PC-3 (cell line): Measurements from ENCODE around the gene BFAR.

Experiments used
- CTCF ChIP-seq: fragments of 300-600 bp; sonication (generic); conservative IDR thresholded peaks from 2 replicates; pipeline ENCODE4 v1.5.1; 2017; ENCODE audit warnings: antibody characterized with exemption, low read depth, mild to moderate bottlenecking, low read length
- EZH2 ChIP-seq: fragments of 300-600 bp; sonication (generic); IDR thresholded peaks from one replicate; pipeline ENCODE4 v1.6.1; 2017; ENCODE audit warnings: antibody characterized with exemption, mild to moderate bottlenecking, low read length; ENCODE audit not compliant: unreplicated experiment

GRCh38 chr16:14602443-14602963, 30.2 kb upstream of the BFAR start:
- TF ChIP-seq CTCF (no peak), EZH2 (no peak)
